Eye (tissue), 1 donor: Measurements from ENCODE around the gene UBE3B.

ENCODE experiments used
- DNase-seq: peaks from one replicate; pipeline ENCODE4 v3.0.0-alpha.2; 2015

Gene UBE3B

GRCh38 chr12:109501299-109501698 is 23.9 kb downstream of the UBE3B start:
- DNase-seq, result no peak

- no peak for DNase-seq
Observed at GRCh38 chr12:109502332-109502731, 24.9 kb downstream of the UBE3B start.

GRCh38 chr12:109503611-109504010 is 26.2 kb downstream of the UBE3B start:
- DNase-seq, result no peak

- DNase-seq, result no peak
Observed at GRCh38 chr12:109504068-109504467, 26.6 kb downstream of the UBE3B start.

- DNase-seq, result no peak
Observed at GRCh38 chr12:109510196-109510595, 32.8 kb downstream of the UBE3B start.

GRCh38 chr12:109512608-109513007 is 35.2 kb downstream of the UBE3B start:
- DNase-seq, result no peak

GRCh38 chr12:109513051-109513450 is 35.6 kb downstream of the UBE3B start:
- DNase-seq, result no peak

- DNase-seq, result no peak
Observed at GRCh38 chr12:109513977-109514376, 36.5 kb downstream of the UBE3B start.

- peak; percentile 66 for DNase-seq
Observed at GRCh38 chr12:109517619-109518018, 40.2 kb downstream of the UBE3B start.

GRCh38 chr12:109518820-109519665 is 41.6 kb downstream of the UBE3B start:
- peak; percentile 92 for DNase-seq

- no peak for DNase-seq
Observed at GRCh38 chr12:109519787-109520186, 42.4 kb downstream of the UBE3B start.

- no peak for DNase-seq
Observed at GRCh38 chr12:109521831-109522230, 44.4 kb downstream of the UBE3B start.

GRCh38 chr12:109523071-109523470 is 45.6 kb downstream of the UBE3B start:
- no peak for DNase-seq

- DNase-seq, result no peak
Observed at GRCh38 chr12:109523504-109523903, 46.1 kb downstream of the UBE3B start.

GRCh38 chr12:109524466-109525278 is 47.2 kb downstream of the UBE3B start:
- DNase-seq, result no peak

- no peak for DNase-seq
Observed at GRCh38 chr12:109525279-109525585, 47.8 kb downstream of the UBE3B start.

GRCh38 chr12:109527489-109528123 is 50.2 kb downstream of the UBE3B start:
- no peak for DNase-seq

GRCh38 chr12:109529691-109530640 is 52.5 kb downstream of the UBE3B start:
- DNase-seq, result peak; percentile 88

- no peak for DNase-seq
Observed at GRCh38 chr12:109531411-109531810, 54.0 kb downstream of the UBE3B start.

GRCh38 chr12:109532721-109533486 is 55.5 kb downstream of the UBE3B start:
- no peak for DNase-seq

GRCh38 chr12:109533487-109533740 is 56.0 kb downstream of the UBE3B start:
- no peak for DNase-seq

GRCh38 chr12:109534456-109534855 is 57.0 kb downstream of the UBE3B start:
- no peak for DNase-seq
